Activated CD4-positive, alpha-beta T cell treated with anti-CD3 and anti-CD28 coated beads, Interleukin-2, amount 50 U/mL, for 1 hour (primary cell): ENCODE data around the gene NEU4.
"Not testable (repeated sequence)": the region's sequence is repeated elsewhere in the genome, so short reads cannot be mapped to it uniquely, and the experiment has no call there.

ENCODE experiments used
- DNase-seq: peaks from one replicate; pipeline ENCODE4 v3.0.0-alpha.2; 2020

NEU4 gene, protein sequence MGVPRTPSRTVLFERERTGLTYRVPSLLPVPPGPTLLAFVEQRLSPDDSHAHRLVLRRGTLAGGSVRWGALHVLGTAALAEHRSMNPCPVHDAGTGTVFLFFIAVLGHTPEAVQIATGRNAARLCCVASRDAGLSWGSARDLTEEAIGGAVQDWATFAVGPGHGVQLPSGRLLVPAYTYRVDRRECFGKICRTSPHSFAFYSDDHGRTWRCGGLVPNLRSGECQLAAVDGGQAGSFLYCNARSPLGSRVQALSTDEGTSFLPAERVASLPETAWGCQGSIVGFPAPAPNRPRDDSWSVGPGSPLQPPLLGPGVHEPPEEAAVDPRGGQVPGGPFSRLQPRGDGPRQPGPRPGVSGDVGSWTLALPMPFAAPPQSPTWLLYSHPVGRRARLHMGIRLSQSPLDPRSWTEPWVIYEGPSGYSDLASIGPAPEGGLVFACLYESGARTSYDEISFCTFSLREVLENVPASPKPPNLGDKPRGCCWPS

DNA sequence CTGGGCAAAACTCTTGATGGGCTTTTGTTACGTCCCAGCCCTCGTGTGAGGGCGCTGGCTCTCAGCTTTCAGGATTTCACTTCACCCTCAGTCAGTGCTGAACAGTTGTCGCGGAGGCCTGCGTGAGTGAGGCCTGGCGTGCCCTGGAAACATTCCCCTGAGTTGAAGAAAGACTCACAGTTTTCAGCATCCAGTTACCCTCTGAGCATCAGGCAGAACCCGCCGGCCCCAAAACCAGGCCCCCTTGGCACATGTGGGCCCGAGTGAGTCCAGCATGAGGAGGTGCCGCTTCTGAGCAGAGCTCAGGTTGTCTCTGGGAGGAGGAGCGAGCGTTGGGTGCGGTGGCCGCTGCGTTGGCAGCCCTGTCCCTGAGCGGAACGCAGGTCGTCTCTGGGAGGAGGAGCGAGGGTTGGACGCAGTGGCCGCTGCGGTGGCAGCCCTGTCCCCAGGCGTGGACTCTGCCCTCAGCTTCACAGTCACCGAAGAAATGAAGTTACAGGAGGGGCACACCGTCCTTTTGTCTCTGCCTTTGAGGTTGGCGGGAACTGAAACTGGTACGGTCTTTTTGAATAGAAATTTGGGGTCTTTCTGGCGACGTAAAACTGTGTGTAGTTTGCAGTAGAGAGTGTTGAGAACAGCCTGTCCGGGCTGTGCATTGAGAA lies at the start of gene NEU4:
Gene NEU4, plus strand, starts transcription at position 473 of the 662 bp plus-strand sequence. CDS start 5,292 bp downstream, outside the sequence.
- no peak for DNase-seq

DNA sequence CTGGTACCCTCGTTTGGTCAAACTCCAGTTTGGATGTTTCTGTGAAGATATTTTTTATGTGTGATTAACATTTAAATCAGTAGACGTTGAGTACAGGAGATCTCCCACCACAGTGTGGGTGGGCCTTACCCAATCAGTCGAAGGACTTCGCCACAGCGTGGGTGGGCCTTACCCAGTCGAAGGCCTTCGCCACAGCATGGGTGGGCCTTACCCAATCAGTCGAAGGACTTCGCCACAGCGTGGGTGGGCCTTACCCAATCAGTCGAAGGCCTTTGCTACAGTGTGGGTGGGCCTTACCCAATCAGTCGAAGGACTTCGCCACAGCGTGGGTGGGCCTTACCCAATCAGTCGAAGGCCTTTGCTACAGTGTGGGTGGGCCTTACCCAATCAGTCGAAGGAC lies 49.1 kb upstream of the NEU4 start:
- DNase-seq, result not testable (repeated sequence)

DNA sequence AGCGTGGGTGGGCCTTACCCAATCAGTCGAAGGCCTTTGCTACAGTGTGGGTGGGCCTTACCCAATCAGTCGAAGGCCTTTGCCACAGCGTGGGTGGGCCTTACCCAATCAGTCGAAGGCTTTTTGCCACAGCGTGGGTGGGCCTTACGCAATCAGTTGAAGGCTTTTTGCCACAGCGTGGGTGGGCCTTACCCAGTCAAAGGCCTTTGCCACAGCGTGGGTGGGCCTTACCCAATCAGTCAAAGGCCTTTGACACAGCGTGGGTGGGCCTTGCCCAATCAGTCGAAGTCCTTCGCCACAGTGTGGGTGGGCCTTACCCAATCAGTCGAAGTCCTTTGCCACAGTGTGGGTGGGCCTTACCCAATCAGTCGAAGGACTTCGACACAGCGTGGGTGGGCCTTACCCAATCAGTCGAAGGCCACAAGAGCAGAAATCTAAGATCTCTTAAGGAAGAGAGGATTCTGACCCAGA lies 48.7 kb upstream of the NEU4 start:
- no peak for DNase-seq

DNA sequence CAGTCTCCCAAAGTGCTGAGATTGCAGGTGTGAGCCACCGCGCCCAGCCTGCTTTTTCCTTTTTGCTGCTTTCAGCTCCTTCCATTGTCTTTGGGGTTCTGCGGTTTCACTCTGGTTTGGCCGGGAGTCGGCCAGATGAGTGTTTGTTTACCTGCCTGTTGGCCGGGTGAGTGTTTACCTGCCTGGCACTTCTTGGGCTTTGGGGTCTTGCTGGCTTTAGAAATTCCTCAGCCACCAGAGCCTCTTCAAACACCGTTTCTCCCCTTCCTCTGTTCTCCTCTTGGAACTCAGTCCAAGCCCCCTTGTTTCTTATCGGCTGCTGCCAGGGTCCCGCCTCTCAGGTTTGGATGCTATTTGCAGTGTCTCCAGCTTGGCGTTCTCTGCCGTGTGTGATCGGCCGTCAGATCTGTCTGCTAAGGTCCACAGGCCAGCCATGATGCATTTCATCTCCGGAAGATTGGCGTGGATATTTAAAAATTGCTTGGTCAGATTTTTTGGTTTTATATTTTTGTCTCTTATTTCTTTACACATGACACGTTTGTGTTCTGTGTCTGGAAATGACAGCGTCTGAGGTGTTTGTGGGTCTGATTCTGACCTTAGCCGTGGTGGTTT lies 46.6 kb upstream of the NEU4 start:
- DNase-seq, result no peak

DNA sequence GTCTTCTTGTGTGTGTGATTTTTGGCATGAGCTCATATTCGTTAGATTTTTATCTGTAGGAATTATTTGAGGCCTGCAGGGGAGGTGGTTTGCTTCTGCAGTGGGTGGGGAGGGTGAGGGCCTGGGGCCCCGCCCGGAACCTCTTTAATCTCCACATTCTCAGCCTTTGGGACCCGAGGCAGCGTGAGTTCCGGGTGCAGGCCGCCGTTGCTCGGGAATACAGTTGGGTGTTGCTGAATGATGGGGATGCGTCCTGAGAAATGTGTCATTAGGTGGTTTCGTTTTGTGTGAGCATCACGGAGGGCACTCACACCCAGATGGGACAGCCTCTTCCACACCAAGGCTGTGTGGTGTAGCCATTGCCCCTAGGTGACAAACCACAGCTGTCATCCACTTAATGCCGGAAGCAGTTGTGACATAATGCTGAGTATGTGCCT lies 46.0 kb upstream of the NEU4 start:
- peak; percentile 33 for DNase-seq

DNA sequence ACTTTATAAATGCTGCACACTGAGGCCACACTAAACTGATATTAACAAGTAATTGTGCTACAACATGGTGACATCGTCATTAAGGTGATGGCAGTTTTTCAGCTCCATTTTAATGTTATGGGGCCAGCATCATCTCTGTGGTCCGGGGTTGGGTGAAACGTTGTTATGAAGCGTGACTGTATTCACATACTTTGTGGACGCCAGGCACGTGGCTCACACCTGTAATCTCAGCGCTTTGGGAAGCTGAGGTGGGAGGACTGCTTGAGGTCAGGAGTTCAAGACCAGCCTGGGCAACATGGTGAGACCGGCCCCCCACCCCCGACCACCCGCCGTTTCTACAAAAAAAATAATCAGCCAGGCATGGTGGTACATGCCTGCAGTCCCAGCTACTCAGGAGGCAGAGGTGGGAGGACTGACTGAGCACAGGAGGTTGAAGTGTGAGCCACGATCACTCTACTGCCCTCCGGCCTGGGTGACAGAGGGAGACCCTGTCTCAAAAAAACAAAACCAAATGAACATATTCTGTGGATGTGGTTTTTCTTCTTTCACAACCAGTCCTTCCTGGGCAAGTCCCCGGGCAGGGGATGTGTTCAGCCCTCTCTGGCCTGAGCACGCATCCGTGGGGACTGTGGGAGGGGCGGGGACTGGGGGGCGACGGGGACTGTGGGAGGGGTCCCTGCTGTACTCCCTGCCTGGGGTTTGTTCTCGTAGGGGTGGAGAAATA lies 45.3 kb upstream of the NEU4 start:
- DNase-seq, result no peak

DNA sequence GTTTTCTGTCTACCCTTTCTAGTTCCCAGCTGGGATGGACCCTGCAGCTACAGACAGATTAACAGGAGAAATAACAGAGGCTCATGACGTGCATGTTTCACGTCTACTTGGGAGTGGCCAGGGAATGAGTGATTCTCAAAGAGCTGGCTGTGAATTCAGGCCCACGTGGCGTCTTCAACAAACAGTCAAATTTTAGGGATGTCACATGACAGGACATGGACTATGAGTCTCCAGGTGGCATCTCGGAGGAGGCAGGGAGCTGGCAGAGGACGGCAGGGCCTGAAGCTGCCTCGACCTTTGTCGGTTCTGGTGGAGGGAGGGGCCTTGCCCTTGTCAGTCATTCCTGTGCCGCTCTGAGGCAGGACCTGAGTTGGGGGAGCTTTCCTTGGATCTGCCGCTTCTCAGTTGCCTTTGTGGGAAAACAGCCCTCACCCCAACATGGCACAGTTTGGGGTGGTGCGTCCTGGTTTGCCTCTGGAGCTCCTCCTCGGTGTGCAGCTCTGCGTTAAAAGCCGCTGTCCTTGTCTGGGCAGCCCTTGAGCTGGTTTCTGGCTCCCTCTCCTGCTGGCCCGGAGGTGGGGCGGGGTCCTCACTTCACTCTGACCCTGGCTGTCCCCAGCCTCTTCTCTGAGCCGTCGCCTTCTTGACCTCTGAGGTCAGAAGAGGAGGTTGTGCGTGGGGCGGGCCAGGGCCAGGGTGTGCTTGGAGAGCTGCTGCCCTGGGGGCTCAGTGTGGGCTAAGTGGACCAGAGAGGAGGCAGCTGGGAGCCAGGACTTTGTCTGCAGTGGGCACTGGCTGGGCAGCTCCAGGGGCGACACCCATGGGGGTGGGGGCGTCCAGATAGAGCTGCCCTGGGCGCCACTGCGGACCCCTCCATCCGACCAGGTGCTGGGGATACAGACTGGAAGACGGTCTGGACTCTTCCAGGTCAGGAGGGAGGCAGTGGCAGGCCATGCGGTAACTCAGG lies 44.4 kb upstream of the NEU4 start:
- no peak for DNase-seq

DNA sequence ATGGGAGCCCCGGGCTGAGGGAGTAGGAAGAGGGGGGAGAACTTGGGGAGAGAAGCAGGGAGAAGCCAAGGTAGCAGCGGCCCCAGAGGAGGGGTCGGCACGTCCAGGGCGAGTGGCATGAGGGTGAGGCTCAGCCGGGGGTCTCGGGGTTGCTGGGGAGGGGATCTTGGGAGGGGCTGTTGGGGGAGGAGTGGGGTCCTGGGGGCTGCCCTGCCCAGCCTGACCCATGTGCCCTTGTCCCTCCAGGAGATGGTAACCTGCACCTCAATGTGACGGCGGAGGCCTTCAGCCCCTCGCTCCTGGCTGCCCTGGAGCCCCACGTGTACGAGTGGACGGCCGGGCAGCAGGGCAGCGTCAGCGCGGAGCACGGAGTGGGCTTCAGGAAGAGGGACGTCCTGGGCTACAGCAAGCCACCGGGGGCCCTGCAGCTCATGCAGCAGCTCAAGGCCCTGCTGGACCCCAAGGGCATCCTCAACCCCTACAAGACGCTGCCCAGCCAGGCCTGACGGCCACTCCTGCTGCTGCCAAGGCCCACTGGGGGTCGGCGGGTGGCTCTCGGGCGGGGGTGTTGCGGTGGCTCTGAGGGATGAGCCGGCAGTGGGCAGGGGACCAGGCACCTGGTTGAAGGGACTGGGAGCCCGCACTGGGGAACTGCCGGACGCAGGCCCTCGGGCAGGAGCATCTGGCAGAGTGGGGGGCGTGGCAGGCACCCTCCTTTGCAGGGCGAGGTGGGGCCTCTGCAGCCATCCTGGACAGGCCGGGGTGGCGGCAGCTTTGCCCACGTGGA lies 41.3 kb upstream of the NEU4 start:
- DNase-seq, result no peak

DNA sequence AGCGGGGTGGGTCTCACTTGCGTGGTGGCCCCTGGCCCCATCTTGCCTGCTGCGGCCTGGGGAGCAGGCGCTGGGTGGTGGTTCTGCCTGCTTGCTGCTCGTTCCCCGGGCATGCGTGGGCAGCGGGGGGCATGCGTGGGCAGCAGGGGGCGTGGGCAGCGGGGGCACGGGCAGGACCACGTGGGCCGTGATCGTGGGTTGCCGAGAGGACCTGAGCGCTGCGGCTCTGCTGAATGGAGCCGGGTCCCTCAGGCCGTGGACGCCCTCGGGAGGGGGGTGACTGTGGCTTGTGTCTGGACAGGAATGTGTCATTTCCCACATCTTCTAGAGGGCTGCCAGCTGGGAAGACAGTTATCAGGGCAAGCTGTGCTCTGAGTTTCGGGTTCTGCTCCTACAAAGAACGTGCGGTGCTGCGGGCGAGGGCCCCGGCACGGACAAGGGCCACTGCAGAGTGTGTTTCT lies 40.7 kb upstream of the NEU4 start:
- DNase-seq, result no peak

DNA sequence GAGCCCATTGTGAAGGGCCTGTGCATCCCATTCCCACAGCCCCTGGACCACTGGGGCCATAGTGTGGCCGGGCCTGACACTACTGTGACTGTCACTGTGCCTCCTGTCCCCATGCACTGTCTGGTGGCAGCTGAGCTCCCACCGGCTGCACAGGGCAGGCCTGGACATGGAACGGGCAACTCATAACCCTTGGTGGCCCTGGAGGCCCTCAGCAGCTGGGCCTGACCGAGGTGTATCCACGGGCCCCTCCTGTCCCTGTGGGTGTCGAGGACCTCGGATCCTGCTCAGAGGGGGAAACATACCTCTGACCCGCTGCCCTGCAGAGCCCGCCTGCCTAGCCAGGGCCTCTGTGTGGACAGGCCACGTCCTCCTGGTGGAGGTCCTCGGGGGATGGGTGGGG lies 40.1 kb upstream of the NEU4 start:
- DNase-seq, result no peak

DNA sequence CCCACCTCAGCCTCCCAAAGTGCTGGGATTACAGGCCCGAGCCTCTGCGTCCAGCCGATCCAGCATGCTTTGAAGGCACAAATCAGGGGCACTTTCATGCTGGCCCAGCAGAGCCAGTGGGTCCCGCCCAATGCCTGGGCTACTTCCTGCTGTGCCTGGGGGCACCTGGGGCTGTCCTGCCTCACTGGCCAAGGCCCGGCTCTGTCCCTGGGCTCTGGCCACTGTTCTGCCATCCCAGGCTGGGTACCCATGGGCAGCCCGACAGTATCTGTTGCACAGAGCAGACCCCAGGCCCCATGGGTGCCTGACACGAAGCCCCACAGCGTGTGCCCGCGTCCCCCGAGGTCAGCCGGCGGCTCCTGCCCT lies 39.2 kb upstream of the NEU4 start:
- DNase-seq, result no peak

DNA sequence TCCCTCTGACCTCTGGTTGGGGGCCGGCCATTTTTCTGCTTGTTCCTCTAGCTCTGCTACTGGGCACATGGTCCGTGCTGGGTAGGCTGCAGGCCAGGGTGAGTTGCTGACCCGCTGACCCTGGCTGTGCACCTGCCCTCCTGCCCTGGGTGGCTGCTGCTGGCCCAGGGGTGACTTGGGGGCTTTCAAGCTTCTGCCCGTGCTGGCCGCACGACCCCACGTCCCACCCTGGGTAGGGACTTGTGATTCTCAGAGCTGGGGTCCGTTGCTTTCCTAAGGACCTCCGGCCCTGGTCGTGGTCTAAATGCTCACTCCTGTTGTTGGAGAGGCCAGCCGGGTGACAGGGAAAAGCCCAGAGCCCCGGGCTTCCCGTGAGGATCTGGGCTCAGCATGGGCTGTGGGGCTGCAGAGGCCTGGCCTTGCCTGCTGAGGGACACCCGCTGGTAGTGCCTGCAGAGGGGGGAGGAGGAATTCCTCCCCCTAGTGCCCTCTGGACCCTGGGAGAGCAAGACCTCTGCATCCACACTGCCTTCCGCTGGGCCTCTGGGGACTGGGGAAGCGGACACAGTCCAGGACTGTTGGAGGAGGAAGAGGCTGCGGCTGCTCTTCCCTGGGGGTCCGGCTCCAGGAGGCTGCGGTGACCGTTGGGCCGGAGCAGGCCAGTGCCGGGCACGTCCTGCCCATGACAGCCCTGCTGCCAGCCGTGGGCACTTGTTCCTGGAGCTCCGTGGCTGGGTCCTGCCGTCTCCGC lies 38.6 kb upstream of the NEU4 start:
- DNase-seq, result no peak

DNA sequence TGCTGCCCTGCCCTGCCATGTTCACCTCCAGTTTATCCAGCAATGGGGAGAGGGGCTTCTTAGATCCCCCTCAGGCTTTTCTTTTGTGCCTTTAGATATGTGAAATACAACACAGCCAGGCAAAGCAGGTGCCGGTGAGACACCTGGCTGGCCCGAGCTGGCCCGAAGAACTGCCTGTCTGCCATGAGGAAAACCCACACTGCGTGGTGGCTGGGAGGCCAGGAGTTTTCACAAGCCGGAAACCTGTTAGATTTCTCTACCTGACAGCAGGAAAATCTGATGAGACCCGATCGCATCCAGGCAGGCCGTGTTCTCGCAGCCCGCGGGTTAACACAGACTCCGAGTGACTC lies 38.1 kb upstream of the NEU4 start:
- DNase-seq, result no peak

DNA sequence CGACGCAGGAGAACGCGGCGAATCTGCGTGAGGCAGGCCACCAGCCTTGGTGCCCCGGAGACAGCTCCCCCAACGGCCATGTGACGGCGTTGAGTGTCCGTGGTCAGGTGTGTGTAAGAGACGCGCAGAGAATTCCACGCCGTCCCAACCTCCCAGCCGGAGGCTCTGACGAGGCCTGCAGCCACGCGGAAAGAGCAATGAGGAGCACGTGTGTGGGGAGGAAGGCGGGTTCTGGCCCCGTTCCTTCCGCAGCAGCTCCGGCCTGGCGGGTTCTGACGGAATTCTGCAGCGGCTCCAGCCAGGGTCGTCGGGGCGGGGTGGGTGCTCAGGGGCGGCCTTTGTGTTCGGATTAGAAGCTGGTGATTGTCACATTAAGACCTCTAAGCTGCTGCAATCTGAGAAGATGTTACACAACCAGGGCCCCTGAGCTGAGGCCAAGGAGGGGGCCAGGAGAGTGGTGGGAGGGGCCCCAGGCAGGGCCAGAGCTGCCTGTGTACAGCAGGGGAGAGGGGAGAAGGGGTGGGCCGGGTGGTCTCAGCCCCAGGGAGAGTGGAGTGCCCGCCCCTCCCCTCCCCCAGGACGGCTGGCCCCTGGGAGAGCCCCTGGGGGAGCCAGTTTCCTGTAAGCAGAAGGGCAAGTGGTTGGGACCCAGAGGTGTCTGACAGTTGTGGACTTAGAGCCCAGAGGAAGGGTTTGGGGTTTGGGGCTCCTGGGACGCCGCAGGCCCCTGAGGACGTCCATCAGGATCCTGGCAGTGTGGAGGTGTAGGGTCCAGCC lies 37.5 kb upstream of the NEU4 start:
- no peak for DNase-seq

DNA sequence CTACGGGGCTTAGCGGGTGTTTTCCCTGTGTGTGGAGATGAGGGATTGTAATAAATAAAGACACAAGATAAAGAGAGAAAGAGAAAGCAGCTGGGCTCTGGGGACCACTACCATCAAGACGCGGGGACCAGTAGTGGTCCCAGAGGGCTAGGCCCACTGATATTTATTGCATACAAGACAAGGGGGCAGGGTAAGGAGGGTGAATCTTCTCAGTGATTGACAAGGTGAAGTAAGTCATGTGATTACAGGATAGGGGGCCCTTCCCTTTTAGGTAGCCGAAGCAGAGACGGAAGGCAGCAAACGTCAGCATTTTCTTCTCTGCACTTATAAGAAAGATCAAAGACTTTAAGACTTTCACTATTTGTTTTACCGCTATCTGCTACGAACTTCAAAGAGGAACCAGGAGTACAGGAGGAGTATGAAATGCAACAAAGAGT lies 36.9 kb upstream of the NEU4 start:
- no peak for DNase-seq

DNA sequence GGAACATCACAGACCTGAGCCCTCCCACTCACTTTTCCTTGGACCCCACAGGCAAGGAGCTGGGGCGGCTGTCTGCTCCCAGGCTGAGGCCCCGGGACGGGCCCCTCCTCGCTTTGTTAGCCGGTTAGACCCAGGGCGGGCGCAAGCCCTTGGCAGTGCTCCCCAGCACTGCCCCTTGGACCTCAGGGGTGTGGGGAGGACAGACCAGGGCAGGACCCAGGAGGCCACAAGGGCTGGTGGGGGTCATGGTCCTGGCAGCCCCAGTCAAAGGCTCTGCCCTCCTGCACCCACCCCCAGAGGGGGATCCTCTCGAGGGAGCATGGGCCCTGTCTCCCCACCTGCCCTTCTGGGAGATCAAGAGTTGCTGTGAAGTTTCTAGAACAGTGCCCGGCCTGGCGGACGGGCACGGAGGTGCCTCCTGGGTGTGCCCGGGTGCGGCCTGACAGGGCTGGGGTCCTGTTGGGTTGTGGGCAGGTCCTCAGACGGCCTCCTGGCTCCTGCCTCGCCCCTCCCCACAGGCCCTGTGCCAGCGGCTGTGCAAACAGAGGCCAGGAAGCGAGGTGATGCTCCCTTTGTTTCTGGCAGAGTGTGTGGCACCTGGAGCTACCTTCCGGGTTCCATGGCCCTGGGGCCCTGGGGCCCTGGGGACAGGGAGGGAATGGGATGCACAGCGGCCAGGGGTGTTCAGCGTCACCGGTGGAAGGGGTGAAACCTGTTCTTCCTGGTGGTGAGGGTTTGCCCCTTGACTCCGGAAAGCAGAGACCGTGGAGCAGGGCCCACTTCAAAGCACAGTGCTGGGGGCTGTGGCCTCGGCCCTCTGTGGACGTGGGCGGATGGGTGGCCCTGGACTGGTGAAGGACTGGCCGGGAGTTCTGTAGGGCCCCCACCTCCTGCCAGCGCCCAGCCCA lies 35.2 kb upstream of the NEU4 start:
- no peak for DNase-seq

DNA sequence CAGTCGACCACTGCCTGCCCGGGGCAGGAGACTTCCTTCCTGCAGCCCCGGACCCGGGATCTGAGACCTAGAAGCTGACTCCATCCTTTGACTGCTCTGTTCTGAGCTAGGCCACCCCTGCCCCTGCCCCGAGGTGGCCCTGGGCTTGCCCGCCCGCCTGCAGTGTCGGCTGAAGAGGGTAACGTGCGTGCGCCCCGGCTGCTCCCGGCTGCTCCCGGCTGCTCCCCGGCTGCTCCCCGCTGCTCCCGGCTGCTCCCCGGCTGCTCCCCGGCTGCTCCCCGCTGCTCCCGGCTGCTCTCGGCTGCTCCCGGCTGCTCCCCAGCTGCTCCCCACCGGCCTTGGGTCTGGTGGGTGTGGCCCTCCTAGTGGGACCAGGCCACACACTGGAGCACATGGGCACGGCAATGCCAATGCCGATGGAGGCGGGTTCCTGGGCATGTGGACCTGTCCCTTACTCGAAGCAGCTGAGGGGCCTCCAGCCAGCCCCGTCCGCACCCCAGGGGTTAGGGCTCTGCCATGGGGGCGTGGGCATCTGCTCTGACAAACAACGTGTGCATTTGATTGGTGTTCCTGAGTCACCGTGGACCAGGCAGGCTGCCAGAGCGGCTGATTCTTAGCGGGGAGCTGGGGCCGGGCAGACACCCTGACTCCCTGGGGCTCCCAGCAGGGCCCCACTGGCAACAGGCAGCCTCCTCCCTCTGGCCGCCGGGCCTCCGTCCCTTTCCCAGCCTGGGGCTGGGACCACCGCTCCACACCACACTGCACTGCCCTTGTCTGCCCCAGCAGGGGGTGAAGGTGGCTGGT lies 34.4 kb upstream of the NEU4 start:
- DNase-seq, result no peak
